Mesodermal cell (in vitro differentiated cells): ENCODE data around the gene TRIM24.
A peak's percentile ranks its signal among the peaks of the same experiment; 100 is the strongest.

Experiments
- H3K27ac ChIP-seq: 2 replicates; pipeline ENCODE4 v1.7.0; 2013; ENCODE audit warnings: mild to moderate bottlenecking, low read depth, low read length, moderate library complexity; ENCODE audit not compliant: severe bottlenecking
- H3K36me3 ChIP-seq: 2 replicates; pipeline ENCODE4 v1.7.1; 2013; ENCODE audit warnings: mild to moderate bottlenecking, low read length, moderate library complexity; ENCODE audit not compliant: control insufficient read depth, insufficient read depth
- H3K4me1 ChIP-seq: one replicate; pipeline ENCODE4 v1.7.1; 2013; ENCODE audit warnings: mild to moderate bottlenecking, low read length; ENCODE audit not compliant: insufficient read depth, control insufficient read depth, poor library complexity, severe bottlenecking
- H3K4me3 ChIP-seq: 2 replicates; pipeline ENCODE4 v1.7.0; 2013; ENCODE audit warnings: low read length, control low read depth, mild to moderate bottlenecking; ENCODE audit not compliant: insufficient read depth, poor library complexity, severe bottlenecking; ENCODE audit errors: extremely low read depth
- H3K9me3 ChIP-seq: 2 replicates; pipeline ENCODE4 v1.7.1; 2013; ENCODE audit warnings: mild to moderate bottlenecking, low read length, moderate library complexity; ENCODE audit not compliant: control insufficient read depth
- WGBS, 2 experiments: methylation state at CpG; one replicate each; pipeline ENCODE4 v1.1.5; 2013; ENCODE audit warnings: missing lambda C conversion rate in 2 of 2; ENCODE audit not compliant: insufficient coverage in 2 of 2; 5-methylcytosine and 5-hydroxymethylcytosine counted together

TRIM24 gene

GRCh38 chr7:138434597-138435019, 25.5 kb upstream of the TRIM24 start:
- Histone ChIP-seq H3K9me3 (peaks cover 31% of the 10 kb centered on the region), H3K36me3 (no peaks in the 10 kb centered on the region), H3K4me1 (no peaks in the 10 kb centered on the region), H3K4me3 (no peak overlapping the region), H3K27ac (no peak overlapping the region)
- WGBS, 2 experiments = 33 to 52% methylated on average over 1 to 2 of the region's 2 CpGs

GRCh38 chr7:138435231-138435919, 24.7 kb upstream of the TRIM24 start:
- H3K36me3 ChIP-seq = no peaks in the 10 kb centered on the region
- no peaks in the 10 kb centered on the region for H3K4me1 ChIP-seq
- H3K9me3 ChIP-seq = peaks cover 23% of the 10 kb centered on the region
- 93 to 95% methylated on average over 3 to 8 of the region's 10 CpGs for WGBS, 2 experiments
- H3K27ac ChIP-seq = no peak overlapping the region
- no peak overlapping the region for H3K4me3 ChIP-seq

GRCh38 chr7:138436388-138436787, 23.7 kb upstream of the TRIM24 start:
- H3K4me1 ChIP-seq = no peaks in the 10 kb centered on the region
- no peak overlapping the region for H3K4me3 ChIP-seq
- no peaks in the 10 kb centered on the region for H3K36me3 ChIP-seq
- WGBS, 2 experiments = 83 to 90% methylated on average over 1 of the region's 2 CpGs
- no peak overlapping the region for H3K27ac ChIP-seq
- peaks cover 19% of the 10 kb centered on the region for H3K9me3 ChIP-seq

GRCh38 chr7:138440460-138440859, 19.6 kb upstream of the TRIM24 start:
- H3K9me3 ChIP-seq = peaks cover 8% of the 10 kb centered on the region
- H3K36me3 ChIP-seq = no peaks in the 10 kb centered on the region
- 93% methylated on average over 13 to 14 of the region's 17 CpGs for WGBS, 2 experiments
- no peaks in the 10 kb centered on the region for H3K4me1 ChIP-seq
- no peak overlapping the region for H3K27ac ChIP-seq
- no peak overlapping the region for H3K4me3 ChIP-seq

GRCh38 chr7:138442822-138443221, 17.2 kb upstream of the TRIM24 start:
- Histone ChIP-seq H3K4me3 (no peak overlapping the region), H3K9me3 (peaks cover 12% of the 10 kb centered on the region), H3K4me1 (no peaks in the 10 kb centered on the region), H3K27ac (no peak overlapping the region), H3K36me3 (no peaks in the 10 kb centered on the region)
- WGBS, 2 experiments = 100% methylated on average over 2 of the region's 3 CpGs; no CpG with 5 or more reads in 1 of the 2 experiments

- H3K4me1 ChIP-seq = no peaks in the 10 kb centered on the region
- no peak overlapping the region for H3K27ac ChIP-seq
- H3K9me3 ChIP-seq = peaks cover 3% of the 10 kb centered on the region
- H3K36me3 ChIP-seq = no peaks in the 10 kb centered on the region
- 92 to 93% methylated on average over 2 of the region's 6 CpGs for WGBS, 2 experiments
- no peak overlapping the region for H3K4me3 ChIP-seq
These were observed 10.5 kb upstream of the TRIM24 start for GRCh38 chr7:138449580-138449979.

GRCh38 chr7:138455609-138456008, 4.5 kb upstream of the TRIM24 start:
- Histone ChIP-seq H3K36me3 (no peaks in the 10 kb centered on the region), H3K4me3 (no peak overlapping the region), H3K27ac (no peak overlapping the region), H3K4me1 (peaks cover 6% of the 10 kb centered on the region), H3K9me3 (no peaks in the 10 kb centered on the region)
- 82% methylated on average over 2 of the region's 3 CpGs; no CpG with 5 or more reads in 1 of the 2 experiments for WGBS, 2 experiments

- WGBS, 2 experiments = 80 to 90% methylated on average over 2 to 4 of the region's 4 CpGs
- Histone ChIP-seq H3K27ac (no peak overlapping the region), H3K9me3 (no peaks in the 10 kb centered on the region), H3K36me3 (no peaks in the 10 kb centered on the region), H3K4me1 (peaks cover 6% of the 10 kb centered on the region), H3K4me3 (no peak overlapping the region)
These were observed 3.8 kb upstream of the TRIM24 start for GRCh38 chr7:138456220-138456619.

- H3K36me3 ChIP-seq = peaks cover 13% of the 10 kb centered on the region
- peaks cover 6% of the 10 kb centered on the region for H3K4me1 ChIP-seq
- peak overlapping the region; percentile 93 for H3K4me3 ChIP-seq
- H3K27ac ChIP-seq = no peak overlapping the region
- WGBS, 2 experiments = 37 to 38% methylated on average over 11 to 13 of the region's 18 CpGs
- peaks cover 3% of the 10 kb centered on the region for H3K9me3 ChIP-seq
These were observed 1.3 kb upstream of the TRIM24 start for GRCh38 chr7:138458576-138459412.

- H3K27ac ChIP-seq = no peak overlapping the region
- H3K9me3 ChIP-seq = peaks cover 3% of the 10 kb centered on the region
- H3K4me1 ChIP-seq = peaks cover 6% of the 10 kb centered on the region
- peak overlapping the region; percentile 93 for H3K4me3 ChIP-seq
- peaks cover 18% of the 10 kb centered on the region for H3K36me3 ChIP-seq
- 0 to 1% methylated on average over 10 to 16 of the region's 31 CpGs for WGBS, 2 experiments
These were observed 465 bp upstream of the TRIM24 start for GRCh38 chr7:138459413-138460175.
